Endothelial cell of umbilical vein (primary cell): ENCODE measurements around the gene NR3C2.

ENCODE experiments used
- CTCF ChIP-seq, 2 donors: IDR thresholded peaks; 1 replicate in 1 of 2; 2 replicates in 1 of 2; pipeline ENCODE4 v1.5.1; 2011; ENCODE audit warnings: low read length in 2 of 2, mild to moderate bottlenecking in 2 of 2, moderate library complexity in 2 of 2, control low read depth in 1 of 2, inconsistent platforms in 1 of 2, low read depth in 1 of 2; ENCODE audit not compliant: insufficient read depth in 1 of 2; ENCODE audit errors: extremely low read depth in 1 of 2
- EZH2 ChIP-seq: IDR thresholded peaks from 2 replicates; pipeline ENCODE4 v1.6.1; 2012; ENCODE audit warnings: borderline replicate concordance, low read depth, mild to moderate bottlenecking, moderate library complexity, low read length, inconsistent platforms; ENCODE audit not compliant: severe bottlenecking
- POLR2A ChIP-seq: IDR thresholded peaks from 2 replicates; pipeline ENCODE4 v1.6.1; 2012; ENCODE audit warnings: low read depth, mild to moderate bottlenecking, control low read depth, low read length
- POLR2AphosphoS5 ChIP-seq: IDR thresholded peaks from 2 replicates; pipeline ENCODE4 v1.6.1; 2012; ENCODE audit warnings: low read depth, mild to moderate bottlenecking, control low read depth, low read length, moderate library complexity; ENCODE audit not compliant: insufficient read depth

GRCh38 chr4:148444296-148445070 lies 2.3 kb upstream of the NR3C2 start:
- TF ChIP-seq EZH2: no peak
- TF ChIP-seq POLR2AphosphoS5: no peak
- peak in 1 of 2 donors; percentile 8 for TF ChIP-seq CTCF (IDR thresholded peaks at IDR 0.05; ENCODE audit: extremely low read depth in 1 of 2, insufficient read depth in 1 of 2, low read depth in 1 of 2, low read length in 2 of 2)
- no peak for TF ChIP-seq POLR2A
